CD4-positive, alpha-beta T cell treated with Interleukin-10 for 1 hour (primary cell): Measurements from ENCODE around the gene SPATA32.
A peak's percentile ranks its signal among the peaks of the same experiment; 100 is the strongest.

Experiments used
- DNase-seq: peaks from one replicate; pipeline ENCODE4 v3.0.0-alpha.2; 2020

Gene SPATA32

DNA sequence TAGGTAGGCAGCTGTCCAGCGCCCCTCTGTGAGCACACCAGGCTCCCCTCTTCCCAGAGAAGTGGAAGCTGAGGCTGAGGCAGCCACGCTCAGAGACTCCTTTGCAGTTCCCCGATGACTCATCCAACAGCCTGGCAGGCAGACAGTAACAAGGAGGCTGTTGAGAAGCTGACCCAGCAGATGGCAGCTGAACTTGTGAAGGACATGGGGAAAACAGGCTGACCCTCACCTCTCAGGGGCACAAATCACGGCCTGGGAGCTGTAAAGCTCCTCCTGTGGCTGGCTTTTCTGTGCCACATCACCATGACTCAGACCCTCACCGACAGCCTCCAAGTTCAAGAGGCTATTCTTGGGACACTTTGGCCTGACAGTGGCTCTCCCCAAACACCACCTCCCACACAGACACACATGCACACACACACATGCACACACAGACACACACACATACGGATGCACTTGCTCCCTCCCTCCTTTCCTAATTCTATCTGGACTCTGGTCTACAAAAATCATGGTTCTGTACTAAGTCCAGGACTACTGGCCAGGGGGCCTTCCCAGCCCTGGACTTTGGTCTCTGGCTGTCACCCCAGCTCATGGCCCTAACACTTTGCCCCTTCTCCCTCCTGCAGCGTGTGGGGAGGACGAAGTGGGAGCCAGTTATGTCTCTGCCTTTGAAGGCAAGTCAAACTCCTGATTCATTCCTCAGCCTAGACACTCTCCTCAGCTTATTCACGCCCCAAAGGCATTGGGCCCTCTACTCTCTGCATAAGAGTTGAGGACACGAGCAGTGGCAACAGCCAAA lies 31.7 kb upstream of the SPATA32 start:
- no peak for DNase-seq

GRCh38 chr17:45292696-45293412 lies 31.0 kb upstream of the SPATA32 start:
- DNase-seq = no peak

DNA sequence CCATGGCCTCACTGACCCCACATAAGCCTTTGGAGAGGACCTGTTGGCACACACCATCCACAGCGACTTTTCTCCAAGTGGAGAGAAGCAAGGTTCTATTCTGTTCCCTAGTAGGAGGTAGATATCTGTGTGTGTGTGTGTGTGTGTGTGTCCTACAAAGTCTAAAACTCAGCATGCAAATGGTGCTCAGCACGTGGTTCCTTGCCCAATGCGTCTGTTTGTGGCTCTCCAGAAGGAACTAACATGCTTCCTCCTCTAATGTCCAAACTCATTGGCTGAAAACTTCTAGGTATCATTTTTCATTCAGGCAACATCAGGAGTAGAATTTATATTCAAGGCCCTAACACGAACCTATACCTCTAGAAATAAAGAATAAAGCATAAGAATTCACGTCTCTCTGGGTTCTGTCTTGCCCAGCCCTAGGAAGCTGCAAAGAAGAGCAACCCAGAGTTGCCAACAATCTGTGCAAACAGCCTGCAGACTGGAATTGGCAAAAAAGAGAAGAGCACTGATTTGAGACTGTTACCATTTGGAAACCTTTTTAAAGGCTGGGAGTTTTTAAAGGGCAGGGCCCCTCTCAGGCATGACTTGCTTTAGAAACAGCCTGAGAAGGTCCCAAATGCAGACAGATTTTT lies 29.4 kb upstream of the SPATA32 start:
- DNase-seq = no peak

- DNase-seq = no peak
These were observed 28.4 kb upstream of the SPATA32 start for GRCh38 chr17:45290269-45290765.

DNA sequence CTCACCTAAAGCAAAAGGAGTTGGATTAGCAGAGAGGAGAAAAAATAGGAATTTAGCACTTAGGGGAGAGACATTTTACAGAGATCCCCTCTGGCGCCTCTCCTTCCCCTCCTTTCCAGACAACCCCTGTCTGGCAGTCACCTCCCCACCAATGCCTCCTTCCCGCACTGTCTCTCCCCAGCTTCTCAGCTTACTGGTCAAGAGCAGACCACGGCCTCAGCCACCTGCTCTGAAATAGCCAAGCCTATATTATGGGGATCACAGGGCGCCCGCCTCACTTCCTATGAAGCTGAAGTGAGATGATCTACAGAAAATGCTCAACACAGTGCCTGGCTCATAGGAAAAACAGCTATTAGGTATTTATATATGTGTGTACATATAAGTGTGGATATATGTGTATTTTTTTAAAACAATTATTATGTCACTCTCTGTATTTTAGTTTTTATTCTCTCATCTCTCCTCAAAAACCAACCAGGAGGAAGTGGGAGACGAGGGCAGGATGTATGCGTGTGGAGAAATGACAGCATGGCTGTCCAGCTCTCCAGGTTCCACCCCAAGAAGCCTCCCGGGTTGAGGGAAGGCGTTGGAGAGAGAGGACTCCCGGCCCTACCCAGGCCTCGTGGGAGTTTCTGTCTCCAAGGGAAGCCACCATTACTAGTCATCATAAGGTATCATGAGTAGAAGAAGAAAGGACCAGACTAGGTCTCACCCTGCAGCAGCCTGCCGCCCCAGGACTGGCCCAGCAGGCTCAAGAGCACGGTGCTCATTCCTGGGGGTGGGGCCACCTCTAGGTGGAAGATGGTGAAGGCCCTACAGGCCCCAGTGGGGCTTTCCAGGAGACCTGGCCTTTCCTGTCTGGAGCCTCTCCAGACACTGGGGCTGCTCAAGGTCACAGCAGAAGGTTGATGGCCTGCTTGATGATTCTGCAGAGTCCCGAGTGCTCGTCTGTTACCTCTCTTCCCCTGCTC lies 27.7 kb upstream of the SPATA32 start:
- no peak for DNase-seq

DNA sequence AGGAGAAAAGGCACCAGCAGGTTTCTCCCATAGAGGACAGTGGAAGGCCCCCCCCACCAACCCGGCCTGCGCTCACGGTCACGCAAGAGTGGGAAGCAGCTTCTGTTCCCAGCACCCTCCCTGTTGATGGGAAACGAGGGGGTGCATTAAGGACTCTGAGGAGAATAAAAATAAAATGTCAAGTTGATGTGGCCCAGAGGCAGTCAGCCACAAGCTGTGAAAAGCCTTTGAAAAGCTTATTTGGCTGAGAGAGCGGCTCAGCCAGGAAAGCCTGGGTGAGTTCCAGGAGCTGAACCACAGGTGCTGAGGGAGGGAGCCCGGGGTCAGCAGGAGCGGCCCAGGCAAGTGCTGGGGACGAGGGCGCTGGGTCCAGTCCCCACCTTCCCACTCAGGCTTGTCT lies 26.9 kb upstream of the SPATA32 start:
- DNase-seq = no peak

DNA sequence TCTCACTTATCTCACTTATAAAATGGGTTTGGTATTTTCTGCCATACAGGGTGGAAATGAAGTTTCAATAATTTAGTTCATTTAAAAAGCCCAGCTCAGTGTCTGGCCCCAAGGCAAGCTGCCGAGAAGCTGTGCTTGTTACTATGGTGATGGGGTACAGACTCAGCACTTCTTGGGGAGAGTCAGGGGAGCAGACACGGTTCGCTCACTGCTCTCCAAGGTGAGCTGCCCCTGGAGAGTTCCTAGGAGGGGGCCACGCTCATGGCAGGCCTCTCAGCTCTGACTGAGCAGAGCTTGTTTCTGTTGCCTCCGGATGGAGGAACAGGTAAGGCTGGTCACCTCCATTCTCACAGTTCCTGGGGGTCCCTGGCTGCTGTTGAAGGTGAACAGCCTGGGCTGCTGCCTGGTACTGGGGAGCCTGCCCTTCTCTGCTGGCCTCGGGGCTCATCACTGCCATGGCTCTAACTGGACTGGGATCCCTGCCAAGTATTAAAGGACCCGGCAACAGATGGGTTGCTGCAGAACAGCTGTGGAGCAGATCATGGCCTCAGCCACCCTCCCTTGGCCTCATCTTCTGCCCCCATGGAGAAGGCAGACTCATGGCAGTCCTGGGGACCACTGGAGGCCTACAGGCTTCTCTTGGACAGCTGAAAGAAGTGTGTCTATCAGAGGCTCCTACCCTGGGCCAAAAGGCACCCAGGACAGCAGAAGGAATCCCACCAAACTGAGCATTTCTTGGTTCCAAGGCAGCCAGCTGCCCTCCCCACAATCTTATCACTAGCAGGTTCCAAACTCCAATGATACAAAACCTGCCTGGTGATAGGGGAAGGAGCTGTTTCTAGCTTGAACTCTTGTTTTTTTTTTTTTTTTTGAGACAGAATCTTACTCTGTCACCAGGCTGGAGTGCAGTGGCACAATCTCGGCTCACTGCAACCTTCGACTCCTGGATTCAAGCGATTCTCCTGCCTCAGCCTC lies 25.9 kb upstream of the SPATA32 start:
- no peak for DNase-seq

GRCh38 chr17:45286286-45286685 lies 24.4 kb upstream of the SPATA32 start:
- DNase-seq = no peak

DNA sequence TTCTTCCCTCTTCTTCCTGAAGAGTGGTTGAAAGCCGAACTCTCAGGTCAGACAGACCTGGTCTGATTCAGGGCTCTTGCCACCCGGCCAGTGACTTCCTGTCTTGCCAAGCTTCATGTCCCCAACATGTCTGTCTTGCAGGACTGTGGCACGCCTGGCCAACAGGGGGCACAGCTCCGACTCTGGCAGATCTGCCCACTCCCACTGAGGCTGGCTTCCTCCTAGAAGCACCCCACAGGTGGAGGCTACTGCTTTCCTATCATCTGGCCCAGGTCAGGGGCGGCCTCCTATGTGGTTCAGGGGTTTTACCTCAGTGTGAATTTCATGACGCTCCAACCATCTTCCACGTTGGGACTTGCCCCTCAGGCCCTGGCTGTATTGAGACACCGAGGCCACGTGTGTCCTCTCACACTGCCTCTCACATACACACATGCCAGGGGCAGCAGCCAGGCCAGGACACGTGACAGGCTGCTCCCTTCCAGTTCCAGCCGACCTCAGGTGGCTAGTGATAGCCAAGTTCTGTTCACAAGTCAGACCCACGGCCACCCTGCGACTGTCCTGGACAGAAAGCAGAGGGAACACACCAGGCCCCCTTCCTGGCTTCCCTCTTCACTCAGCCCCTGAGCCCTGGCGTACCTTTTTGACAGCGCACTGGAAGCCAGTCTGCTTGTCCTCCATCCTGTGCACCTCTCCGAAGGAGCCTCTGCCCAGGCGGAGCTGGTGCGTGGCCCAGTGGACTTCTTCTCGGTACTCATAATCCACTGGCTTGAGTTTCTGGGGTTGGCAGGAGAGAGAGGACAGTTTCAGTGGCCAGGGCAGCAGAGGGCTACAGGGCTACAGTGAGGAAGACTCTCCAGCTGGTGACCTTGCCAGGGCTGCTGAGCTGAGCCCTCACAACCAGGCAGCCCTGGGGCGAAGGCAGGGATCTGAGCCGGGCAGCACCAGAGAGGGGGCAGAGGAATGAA lies 22.6 kb upstream of the SPATA32 start:
- DNase-seq = peak; percentile 44

DNA sequence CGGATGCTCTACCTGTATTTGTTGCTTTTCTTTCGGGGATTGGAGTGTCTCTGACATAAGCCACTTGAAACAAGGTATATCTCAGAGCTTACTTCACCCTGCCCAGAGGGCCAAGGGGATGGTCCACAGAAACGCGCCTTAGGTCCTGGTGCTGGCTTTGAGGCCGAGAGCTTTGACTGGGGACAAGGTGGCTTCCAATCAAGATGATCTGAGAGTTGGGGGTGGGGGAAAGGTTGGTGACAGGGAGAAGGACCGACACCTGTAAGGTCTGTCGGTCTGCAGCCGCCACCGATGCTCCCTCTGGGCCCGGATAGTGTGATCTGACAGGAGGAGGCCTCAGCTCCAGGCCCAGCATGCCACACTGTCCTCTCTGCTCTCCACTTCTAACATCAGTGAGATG lies 21.8 kb upstream of the SPATA32 start:
- no peak for DNase-seq

GRCh38 chr17:45282683-45283644 lies 21.1 kb upstream of the SPATA32 start:
- no peak for DNase-seq

- no peak for DNase-seq
These were observed 18.0 kb upstream of the SPATA32 start for GRCh38 chr17:45279898-45280297.

GRCh38 chr17:45277992-45278391 lies 16.1 kb upstream of the SPATA32 start:
- no peak for DNase-seq

- peak; percentile 91 for DNase-seq
These were observed 15.4 kb upstream of the SPATA32 start for GRCh38 chr17:45277216-45277849.

- no peak for DNase-seq
These were observed 14.1 kb upstream of the SPATA32 start for GRCh38 chr17:45276031-45276430.

GRCh38 chr17:45274033-45274432 lies 12.1 kb upstream of the SPATA32 start:
- DNase-seq = no peak

- no peak for DNase-seq
These were observed 11.7 kb upstream of the SPATA32 start for GRCh38 chr17:45273551-45273957.

- DNase-seq = no peak
These were observed 9.7 kb upstream of the SPATA32 start for GRCh38 chr17:45271603-45272002.
